ENCODE data around the gene MAP2K5. TPM values are rescaled to one million over a fixed set of nuclear protein-coding genes. Genes with fewer than 3 reads are reported as not detected.

Gene MAP2K5
- total RNA-seq, 2 donors from 2014 or later: 7.4 to 10.2 TPM

- DNase-seq (ENCODE audit: low spot score) (no peak), ATAC-seq (ENCODE audit: insufficient number of reproducible peaks, low FRiP score, low read depth) (no peak)
- Histone ChIP-seq H3K27ac (no peak overlapping the region), H3K27me3 (replicated peaks; ENCODE audit: insufficient read depth) (no peaks in the 10 kb centered on the region), H3K9me3 (no peaks in the 10 kb centered on the region), H3K36me3 (peaks cover 4% of the 10 kb centered on the region), H3K4me3 (no peak overlapping the region), H3K4me1 (ENCODE audit: control insufficient read depth in 1 of 2, low read depth in 2 of 2) (no peaks in the 10 kb centered on the region)
- TF ChIP-seq CTCF (IDR thresholded peaks at IDR 0.05): no peak
Observed at GRCh38 chr15:67803996-67804843, 261.7 kb downstream of the MAP2K5 start.

GRCh38 chr15:67805008-67805665 is 262.6 kb downstream of the MAP2K5 start:
- DNase-seq (ENCODE audit: low spot score) (no peak), ATAC-seq (ENCODE audit: insufficient number of reproducible peaks, low FRiP score, low read depth) (no peak)
- no peaks in the 10 kb centered on the region for H3K27me3 ChIP-seq (replicated peaks; ENCODE audit: insufficient read depth)
- no peaks in the 10 kb centered on the region for H3K9me3 ChIP-seq
- H3K4me1 ChIP-seq (ENCODE audit: control insufficient read depth in 1 of 2, low read depth in 2 of 2): no peaks in the 10 kb centered on the region
- no peak overlapping the region for H3K4me3 ChIP-seq
- H3K27ac ChIP-seq: no peak overlapping the region
- no peak for TF ChIP-seq CTCF (IDR thresholded peaks at IDR 0.05)
- peaks cover 4% of the 10 kb centered on the region for H3K36me3 ChIP-seq

- Histone ChIP-seq H3K9me3 (no peaks in the 10 kb centered on the region), H3K4me3 (no peak overlapping the region), H3K27me3 (replicated peaks; ENCODE audit: insufficient read depth) (no peaks in the 10 kb centered on the region), H3K27ac (no peak overlapping the region), H3K36me3 (peaks cover 4% of the 10 kb centered on the region), H3K4me1 (ENCODE audit: control insufficient read depth in 1 of 2, low read depth in 2 of 2) (no peaks in the 10 kb centered on the region)
- no peak for ATAC-seq (ENCODE audit: insufficient number of reproducible peaks, low FRiP score, low read depth)
- TF ChIP-seq CTCF (IDR thresholded peaks at IDR 0.05): no peak
- no peak for DNase-seq (ENCODE audit: low spot score)
Observed at GRCh38 chr15:67805666-67806516, 263.4 kb downstream of the MAP2K5 start.

- H3K4me1 ChIP-seq (ENCODE audit: control insufficient read depth in 1 of 2, low read depth in 2 of 2): no peaks in the 10 kb centered on the region
- no peak for TF ChIP-seq CTCF (IDR thresholded peaks at IDR 0.05)
- no peaks in the 10 kb centered on the region for H3K9me3 ChIP-seq
- H3K27me3 ChIP-seq (replicated peaks; ENCODE audit: insufficient read depth): no peaks in the 10 kb centered on the region
- peaks cover 4% of the 10 kb centered on the region for H3K36me3 ChIP-seq
- no peak overlapping the region for H3K27ac ChIP-seq
- DNase-seq (ENCODE audit: low spot score) (no peak), ATAC-seq (ENCODE audit: insufficient number of reproducible peaks, low FRiP score, low read depth) (no peak)
- H3K4me3 ChIP-seq: no peak overlapping the region
Observed at GRCh38 chr15:67806536-67806935, 264.0 kb downstream of the MAP2K5 start.

GRCh38 chr15:67807141-67807540 is 264.6 kb downstream of the MAP2K5 start:
- peaks cover 4% of the 10 kb centered on the region for H3K36me3 ChIP-seq
- DNase-seq (ENCODE audit: low spot score) (no peak), ATAC-seq (ENCODE audit: insufficient number of reproducible peaks, low FRiP score, low read depth) (no peak)

More at GRCh38 chr15:67807141-67807540, 264.6 kb downstream of the MAP2K5 start:
- no peak for TF ChIP-seq CTCF (IDR thresholded peaks at IDR 0.05)
- H3K4me3 ChIP-seq: no peak overlapping the region
- H3K27me3 ChIP-seq (replicated peaks; ENCODE audit: insufficient read depth): no peaks in the 10 kb centered on the region
- no peaks in the 10 kb centered on the region for H3K9me3 ChIP-seq
- no peaks in the 10 kb centered on the region for H3K4me1 ChIP-seq (ENCODE audit: control insufficient read depth in 1 of 2, low read depth in 2 of 2)
- no peak overlapping the region for H3K27ac ChIP-seq
